ENCODE measurements around the gene PKNOX1.
A peak's percentile ranks its signal among the peaks of the same experiment; 100 is the strongest.
"Not testable (repeated sequence)": the region's sequence is repeated elsewhere in the genome, so short reads cannot be mapped to it uniquely, and the experiment has no call there.

The PKNOX1 gene

GRCh38 chr21:42973991-42974831, at the start of gene PKNOX1:
Gene PKNOX1, plus strand, starts transcription at chr21:42974562. Its CDS starts 29,820 bp downstream, at chr21:43004382.
- DNase-seq (ENCODE audit: low read depth in 2 of 2) = peak; percentile 97

DNA sequence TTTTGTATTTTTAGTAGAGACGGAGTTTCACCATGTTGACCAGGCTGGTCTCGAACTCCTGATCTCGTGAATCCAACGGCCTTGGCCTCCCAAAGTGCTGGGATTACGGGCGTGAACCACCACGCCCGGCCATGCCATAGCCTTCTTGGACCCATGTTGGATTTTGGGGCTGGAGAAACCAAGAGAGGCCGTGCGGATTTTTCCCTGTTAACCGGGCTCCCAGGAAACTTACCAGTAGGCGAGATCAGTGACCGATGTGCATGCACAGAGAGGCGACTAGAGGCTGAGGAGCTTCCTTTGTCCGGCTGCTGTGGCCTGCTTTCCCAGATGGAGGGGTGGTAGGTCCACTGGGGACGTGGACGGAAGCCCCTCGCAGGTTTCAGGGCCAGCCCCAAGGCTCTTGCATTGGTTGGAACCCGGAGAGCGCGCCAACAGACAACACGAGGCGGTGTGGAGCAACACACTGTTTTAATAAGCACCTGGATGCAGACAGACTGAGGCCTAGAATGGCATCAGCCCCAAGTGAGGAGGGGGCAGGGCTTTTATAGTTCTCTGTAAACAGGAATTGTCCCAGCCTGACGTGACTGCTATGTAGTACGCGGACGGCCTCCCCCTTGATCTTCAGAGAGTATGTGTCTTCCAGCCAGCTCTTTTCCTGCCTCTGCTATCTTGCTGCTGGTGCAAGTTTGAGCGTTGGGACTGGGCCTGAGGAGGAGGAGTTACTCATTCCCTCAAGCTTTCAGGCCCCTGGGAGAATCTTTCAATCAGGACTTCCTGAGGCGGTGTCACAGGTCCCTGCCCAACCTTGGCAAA, 49.0 kb upstream of the PKNOX1 start, which contains the start of gene ERVH48-1:
TSS of gene ERVH48-1 (minus strand) at position 517 of the 813 bp plus-strand sequence. CDS start 6,624 bp downstream, outside the sequence.
- DNase-seq (ENCODE audit: low read depth in 2 of 2) = no peak

DNA sequence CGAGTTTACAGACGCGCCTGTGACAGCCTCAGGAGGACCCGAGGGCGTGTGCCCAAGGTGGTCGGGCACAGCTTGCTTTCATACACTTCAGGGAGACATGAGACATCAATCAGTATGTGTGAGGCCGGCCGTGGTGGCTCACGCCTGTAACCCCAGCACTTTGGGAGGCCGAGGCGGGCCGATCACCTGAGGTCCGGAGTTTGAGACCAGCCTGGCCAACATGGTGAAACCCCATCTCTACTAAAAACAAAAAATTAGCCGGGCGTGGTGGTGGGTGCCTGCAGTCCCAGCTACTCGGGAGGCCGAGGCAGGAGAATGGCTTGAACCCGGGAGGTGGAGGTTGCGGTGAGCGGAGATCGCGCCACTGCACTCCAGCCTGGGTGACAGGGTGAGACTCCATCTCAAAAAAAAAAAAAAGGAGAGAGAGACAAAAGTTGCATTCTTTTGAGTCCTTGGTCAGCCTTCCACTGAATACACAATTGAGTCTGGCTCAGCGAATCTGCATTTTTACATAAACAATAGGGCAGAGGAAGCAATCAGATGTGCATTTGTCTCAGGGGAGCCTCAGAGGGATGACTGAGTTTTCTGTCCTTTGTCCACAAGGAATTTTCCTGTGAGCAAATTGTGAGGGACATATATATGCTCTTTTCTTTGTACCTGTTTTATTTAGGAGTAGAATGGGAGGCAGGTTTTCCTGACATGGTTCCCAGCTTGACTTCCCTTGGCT, 46.7 kb upstream of the PKNOX1 start:
- DNase-seq (ENCODE audit: low read depth in 2 of 2) = not testable (repeated sequence)

DNA sequence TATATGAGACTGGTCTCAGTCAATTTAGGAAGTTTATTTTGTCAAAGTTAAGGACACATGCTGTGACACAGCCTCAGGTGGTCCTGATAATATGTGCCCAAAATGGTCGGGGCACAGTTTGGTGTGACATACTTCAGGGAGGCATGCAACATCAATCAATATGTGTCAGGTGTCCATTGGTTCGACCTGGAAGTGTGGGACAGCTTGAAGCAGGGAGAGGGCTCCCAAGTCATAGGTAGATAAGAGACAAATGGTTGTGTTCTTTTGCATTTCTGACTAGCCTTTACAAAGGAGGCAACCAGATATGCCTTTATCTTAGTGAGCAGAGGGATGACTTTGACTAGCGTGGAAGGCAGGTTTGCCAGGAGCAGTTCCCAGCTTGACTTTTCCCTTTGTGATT, 44.4 kb upstream of the PKNOX1 start:
- DNase-seq (ENCODE audit: low read depth in 2 of 2) = no peak

- DNase-seq (ENCODE audit: low read depth in 2 of 2) = no peak
Observed at GRCh38 chr21:42931560-42932235, 42.7 kb upstream of the PKNOX1 start.

DNA sequence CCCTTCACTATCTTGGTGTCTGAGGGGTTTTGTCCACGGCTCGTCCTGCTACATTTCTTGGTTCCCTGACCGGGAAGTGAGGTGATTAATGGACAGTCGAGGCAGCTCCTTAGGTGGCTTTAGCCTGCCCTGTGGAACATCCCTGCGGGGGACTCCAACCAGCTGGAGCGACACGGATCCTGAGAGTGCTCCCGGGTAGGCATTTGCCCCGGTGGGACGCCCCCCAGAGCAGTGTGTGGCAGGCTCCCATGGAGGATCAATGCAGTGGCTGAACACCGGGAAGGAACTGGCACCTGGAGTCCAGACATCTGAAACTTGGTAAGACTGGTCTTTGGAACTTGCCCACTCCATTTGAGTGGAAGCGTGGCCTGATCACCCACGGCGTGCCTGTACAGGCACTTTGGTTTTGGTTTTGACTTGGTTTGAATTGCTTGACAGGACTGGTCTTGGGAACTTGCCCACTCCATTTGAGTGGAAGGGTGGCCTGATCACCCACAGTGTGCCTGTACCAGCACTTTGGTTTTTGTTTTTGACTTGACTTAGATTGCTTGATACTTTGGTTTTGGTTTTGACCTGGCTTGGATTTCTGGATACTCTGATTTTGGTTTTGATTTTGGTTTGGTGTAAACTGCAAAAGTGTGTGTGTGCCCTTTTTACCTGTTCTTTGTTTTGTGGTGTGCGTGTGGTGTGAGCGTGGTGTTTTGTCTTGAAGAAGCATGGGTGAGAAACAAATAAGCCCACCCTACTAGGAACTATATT, 41.8 kb upstream of the PKNOX1 start:
- not testable (repeated sequence) for DNase-seq (ENCODE audit: low read depth in 2 of 2)

DNA sequence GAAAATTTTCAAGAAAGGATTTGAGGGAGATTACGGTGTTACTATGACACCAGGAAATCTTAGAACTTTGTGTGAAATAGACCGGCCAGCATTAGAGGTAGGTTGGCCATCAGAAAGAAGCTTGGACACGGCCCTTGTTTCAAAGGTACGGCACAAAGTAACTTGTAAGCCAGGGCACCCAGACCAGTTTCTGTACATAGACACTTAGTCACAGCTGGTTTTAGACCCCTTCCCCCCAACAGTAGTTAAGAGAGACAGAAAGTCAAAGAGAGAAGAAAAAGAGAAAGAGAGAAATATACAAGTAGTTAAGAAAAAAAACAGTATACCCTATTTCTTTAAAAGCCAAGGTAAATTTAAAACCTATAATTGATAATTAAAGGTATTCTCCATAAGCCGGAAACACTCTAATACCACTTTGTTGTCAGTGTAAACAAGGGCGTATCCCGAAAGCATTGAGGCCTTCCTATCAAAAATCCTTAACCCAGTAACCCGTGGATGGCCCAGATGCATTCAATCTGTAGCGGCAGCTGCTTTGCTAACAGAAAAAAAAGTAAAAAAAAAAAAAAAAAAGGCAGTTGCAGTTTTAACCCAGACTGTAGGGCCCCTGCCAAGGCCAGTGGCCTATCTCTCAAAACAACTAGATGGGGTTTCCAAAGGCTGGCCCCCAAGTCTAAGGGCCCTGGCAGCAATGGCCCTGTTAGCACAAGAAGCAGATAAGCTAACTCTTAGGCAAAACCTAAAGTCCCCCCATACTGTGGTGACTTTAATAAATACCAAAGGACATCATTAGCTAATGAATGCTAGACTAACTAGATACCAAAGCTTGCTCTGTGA, 41.0 kb upstream of the PKNOX1 start:
- not testable (repeated sequence) for DNase-seq (ENCODE audit: low read depth in 2 of 2)

GRCh38 chr21:42933973-42934372, 40.4 kb upstream of the PKNOX1 start:
- DNase-seq (ENCODE audit: low read depth in 2 of 2) = not testable (repeated sequence)

- DNase-seq (ENCODE audit: low read depth in 2 of 2) = not testable (repeated sequence)
Observed at GRCh38 chr21:42936360-42936759, 38.0 kb upstream of the PKNOX1 start.

GRCh38 chr21:42937034-42937940, 37.1 kb upstream of the PKNOX1 start:
- not testable (repeated sequence) for DNase-seq (ENCODE audit: low read depth in 2 of 2)

DNA sequence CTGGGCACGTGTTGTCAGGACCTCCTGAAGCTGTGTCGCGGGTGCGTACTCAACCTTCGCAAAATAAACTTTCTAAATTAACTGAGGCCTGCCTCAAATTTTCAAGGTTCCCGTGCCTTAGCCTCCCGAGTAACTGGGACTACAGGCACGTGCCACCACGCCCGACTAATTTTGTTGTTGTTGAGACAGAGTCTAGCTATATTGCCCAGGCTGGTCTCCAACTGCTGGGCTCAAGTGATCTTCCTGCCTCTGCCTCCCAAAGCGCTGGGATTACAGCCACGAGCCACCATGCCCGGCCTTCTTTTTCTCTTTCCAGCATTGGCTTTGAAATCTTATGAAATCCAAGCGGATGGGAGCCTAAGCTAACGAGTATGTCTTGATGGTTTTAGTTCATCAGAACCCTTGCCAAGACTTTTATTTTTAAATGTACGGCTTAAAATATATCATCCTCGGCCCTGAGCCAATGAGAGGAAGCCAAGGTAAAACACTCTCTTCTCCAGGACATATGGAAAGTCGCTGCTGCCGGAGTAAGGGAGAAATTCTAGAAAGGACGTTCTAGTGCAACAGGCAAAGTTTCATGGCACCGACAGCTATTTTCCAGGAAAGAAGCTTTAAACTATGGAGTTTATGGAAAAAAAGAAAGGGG, 36.3 kb upstream of the PKNOX1 start:
- peak; percentile 8 to 11 for DNase-seq (ENCODE audit: low read depth in 2 of 2)

- DNase-seq (ENCODE audit: low read depth in 2 of 2) = not testable (repeated sequence)
Observed at GRCh38 chr21:42938606-42938995, 35.8 kb upstream of the PKNOX1 start.

- peak; percentile 98 to 99 for DNase-seq (ENCODE audit: low read depth in 2 of 2)
Observed at GRCh38 chr21:42939582-42940413, 34.6 kb upstream of the PKNOX1 start.

- no peak for DNase-seq (ENCODE audit: low read depth in 2 of 2)
Observed at GRCh38 chr21:42941696-42942085, 32.7 kb upstream of the PKNOX1 start.

GRCh38 chr21:42942244-42942643, 32.1 kb upstream of the PKNOX1 start:
- DNase-seq (ENCODE audit: low read depth in 2 of 2) = no peak

- DNase-seq (ENCODE audit: low read depth in 2 of 2) = not testable (repeated sequence)
Observed at GRCh38 chr21:42949094-42949755, 25.1 kb upstream of the PKNOX1 start.

DNA sequence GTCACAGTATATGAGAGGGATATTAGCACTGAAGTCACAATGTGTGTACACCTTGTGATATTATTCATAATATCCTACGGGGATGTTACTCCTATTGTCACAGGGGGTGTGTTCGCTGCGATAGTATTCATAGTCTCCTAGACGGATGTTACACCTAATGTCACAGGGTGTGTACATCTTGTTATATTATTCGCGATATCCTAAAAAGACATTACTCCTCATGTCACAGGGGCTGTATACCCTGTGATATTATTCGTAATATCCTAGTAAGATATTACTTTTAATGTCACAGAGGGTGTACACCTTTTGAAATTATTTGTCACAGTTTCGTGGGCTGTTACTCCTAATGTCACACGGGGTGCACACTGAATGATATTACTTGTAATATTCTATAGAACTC, 23.2 kb upstream of the PKNOX1 start:
- not testable (repeated sequence) for DNase-seq (ENCODE audit: low read depth in 2 of 2)

All from fibroblast of skin of left quadriceps (primary cell).